H1 (cell line): ENCODE data around the gene BNC2. TPM values are rescaled to one million over a fixed set of nuclear protein-coding genes. Genes with fewer than 3 reads are reported as not detected.

ENCODE experiments used
- E2F6 ChIP-seq: IDR thresholded peaks from 2 replicates; pipeline ENCODE4 v1.6.1; 2012; ENCODE audit warnings: inconsistent platforms
- polyA plus RNA-seq, 7 experiments: library from polyadenylated mRNA; depleted of rRNA in 3 of 7; stranded (reverse) in 5 of 7; unstranded in 2 of 7; fragments of >200 nt in 5 of 7; fragments of 200-250 nt in 2 of 7; gene quantifications; 1 replicate in 5 of 7; 2 replicates in 1 of 7; 4 replicates in 1 of 7; pipeline versions ENCODE4 v1.2.1 to v1.2.3, GENCODE V29; 2011 to 2013; ENCODE audit warnings: missing spikeins in 2 of 7, mixed read lengths in 2 of 7
- total RNA-seq: library from RNA; stranded (reverse); fragmentation: NEBNext Ultra II Directional; extraction: Animal tissue kit (Norgen Biotek cat#: 25700); gene quantifications from 2 replicates; pipeline ENCODE4 v1.2.1, GENCODE V29; 2021

Gene BNC2
- total and polyA plus RNA-seq, 2 of the 8 experiments (the other 6 are each of a cell fraction or from before 2014, with no cell fraction given), result 16.0 to 26.8 TPM

- TF ChIP-seq E2F6, result no peak
These were observed 96.9 kb downstream of the BNC2 start (continued) for GRCh38 chr9:16773617-16774016.
